Measurements from ENCODE around the gene PTPRE. TPM values are rescaled to one million over a fixed set of nuclear protein-coding genes. Genes with fewer than 3 reads are reported as not detected.

PTPRE gene
- total RNA-seq, 1 experiment from 2014 or later, result 0.70 TPM

GRCh38 chr10:128070721-128071416 is 164.0 kb downstream of the PTPRE start:
- H3K4me1 Mint-ChIP-seq, result peaks cover 7 to 8% of the 10 kb centered on the region in 2 experiments
- Histone ChIP-seq H3K79me2 (ENCODE audit: insufficient read depth, low read length) (no peaks in the 10 kb centered on the region), H3K18ac (ENCODE audit: insufficient read length, low read depth, low read length) (no peak overlapping the region), H2AK5ac (ENCODE audit: insufficient read length, low read length) (no peak overlapping the region), H3K9me3 (ENCODE audit: control insufficient read depth, low read depth, low read length) (no peaks in the 10 kb centered on the region), H3K23me2 (ENCODE audit: insufficient read length, low read depth, low read length, poor library complexity, severe bottlenecking) (no peaks in the 10 kb centered on the region), H2BK12ac (ENCODE audit: insufficient read length, low read depth, low read length) (no peak overlapping the region), H3K9ac (ENCODE audit: extremely low read depth, insufficient read length, low read length) (no peak overlapping the region), H4K20me1 (ENCODE audit: control insufficient read depth, insufficient read depth, insufficient read length) (no peaks in the 10 kb centered on the region), H3K56ac (ENCODE audit: insufficient read length, low read depth, low read length) (no peak overlapping the region), H3K4me1 (ENCODE audit: insufficient read depth, low read length) (no peaks in the 10 kb centered on the region), H3K79me1 (ENCODE audit: insufficient read depth, low read depth, low read length, poor library complexity, severe bottlenecking) (no peaks in the 10 kb centered on the region), H2BK5ac (ENCODE audit: insufficient read length, low read length) (no peak overlapping the region), H2BK20ac (ENCODE audit: low read depth, low read length, poor library complexity, severe bottlenecking) (no peak overlapping the region), H3K4me2 (ENCODE audit: insufficient read depth, insufficient read length, low read length) (no peak overlapping the region), H4K8ac (replicated peaks; ENCODE audit: insufficient read length, low read depth, low read length) (no peak overlapping the region), H2BK15ac (ENCODE audit: low read depth, low read length) (no peak overlapping the region), H2BK120ac (ENCODE audit: low read depth, low read length, poor library complexity, severe bottlenecking) (no peak overlapping the region), H4K5ac (ENCODE audit: insufficient read length, low read depth, low read length) (no peak overlapping the region), H4K91ac (ENCODE audit: insufficient read length, low read depth, low read length) (no peak overlapping the region), H2AFZ (ENCODE audit: low read length) (no peak overlapping the region), H3K27me3 (ENCODE audit: insufficient read depth, low read length) (no peaks in the 10 kb centered on the region), H3K23ac (ENCODE audit: insufficient read length, low read depth, low read length) (no peak overlapping the region), H3K4ac (ENCODE audit: low read depth, low read length) (no peak overlapping the region), H3T11ph (ENCODE audit: low read length) (no peak overlapping the region), H3K14ac (ENCODE audit: insufficient read depth, low read length) (no peak overlapping the region), H3K27ac (ENCODE audit: insufficient read length, low read depth, low read length) (no peak overlapping the region)
- no peak for TF ChIP-seq CTCF (conservative IDR thresholded peaks at IDR 0.05)
- peaks cover 11% of the 10 kb centered on the region for H3K27me3 Mint-ChIP-seq (ENCODE audit: low read depth)
- H3K9me3 Mint-ChIP-seq, result peaks cover 5% of the 10 kb centered on the region in 2 experiments; a peak in 2 of 5 replicates
- peaks cover 4 to 8% (median 6%) of the 10 kb centered on the region in 3 experiments; a peak in 6 of 7 replicates for H3K36me3 Mint-ChIP-seq (ENCODE audit: insufficient read depth in 1 of 3, low read depth in 3 of 3)
- whole genome bisulfite sequencing (ENCODE audit: extremely low coverage, insufficient read length, low lambda C conversion rate), result no CpG with 5 or more reads among the region's 17 CpGs
- H3K27ac Mint-ChIP-seq, result peak overlapping the region in 1 of 3 experiments; percentile 37; a peak in 2 of 7 replicates
- no peak for DNase-seq
- no peak overlapping the region for H3K4me3 Mint-ChIP-seq

Data from H9 (cell line).